HEK293 (cell line): ENCODE results near the gene NEURL1.

Experiments used
- CTCF ChIA-PET: fragments of 350-600 bp; formaldehyde crosslinking; extraction: SDS; loops from one replicate; lab custom pipeline; 2021; ENCODE audit warnings: antibody characterized with exemption; lab: Yijun Ruan, JAX
- POLR2A ChIA-PET: fragments of 300-600 bp; formaldehyde crosslinking; extraction: SDS; loops from one replicate; lab custom pipeline; 2020; ENCODE audit warnings: antibody characterized with exemption, inconsistent platforms; lab: Yijun Ruan, JAX
- H3K27ac ChIP-seq: fragments of 200-500 bp; sonication (Bioruptor generic); 2 replicates; pipeline ENCODE4 v1.5.1; 2014; ENCODE audit warnings: low read depth, low read length, control low read depth, inconsistent platforms; ENCODE audit errors: extremely low read depth
- H3K36me3 ChIP-seq, 2 experiments: fragments of 200-500 bp in 1 of 2; sonication (Bioruptor generic) in 1 of 2; 1 replicate in 1 of 2; 2 replicates in 1 of 2; pipeline ENCODE4 v1.5.1; 2014 to 2017; ENCODE audit warnings: inconsistent platforms in 2 of 2, low read length in 2 of 2; ENCODE audit not compliant: control insufficient read depth in 2 of 2, insufficient read depth in 1 of 2
- H3K4me1 ChIP-seq: fragments of 200-500 bp; sonication (Bioruptor generic); 2 replicates; pipeline ENCODE4 v1.5.1; 2014; ENCODE audit warnings: mild to moderate bottlenecking, low read length, inconsistent platforms; ENCODE audit not compliant: control insufficient read depth, insufficient read depth
- H3K4me3 ChIP-seq: 2 replicates; pipeline ENCODE4 v1.5.1; 2011; ENCODE audit warnings: low read depth, mild to moderate bottlenecking, control low read depth, low read length, moderate library complexity
- H3K9me3 ChIP-seq: fragments of 200-500 bp; sonication (Bioruptor generic); 2 replicates; pipeline ENCODE4 v1.5.1; 2014; ENCODE audit warnings: low read depth, low read length, inconsistent platforms; ENCODE audit not compliant: control insufficient read depth, insufficient read depth
- HOXC10 ChIP-seq: sonication (generic); formaldehyde crosslinking; IDR thresholded peaks from 2 replicates; pipeline ENCODE4 v1.8.1; 2023; ENCODE audit warnings: mild to moderate bottlenecking, missing genetic modification reagents
- INSM2 ChIP-seq: fragments of 450-650 bp; formaldehyde crosslinking; IDR thresholded peaks from 2 replicates; pipeline ENCODE4 v1.5.1; 2016; ENCODE audit warnings: missing biosample characterization, missing genetic modification characterization
- PRDM1 ChIP-seq: fragments of 450-650 bp; formaldehyde crosslinking; IDR thresholded peaks from 2 replicates; pipeline ENCODE4; 2016; ENCODE audit warnings: missing biosample characterization, missing genetic modification characterization
- PRDM10 ChIP-seq: fragments of 450-650 bp; formaldehyde crosslinking; IDR thresholded peaks from 2 replicates; pipeline ENCODE4 v1.5.1; 2016; ENCODE audit warnings: missing biosample characterization, missing genetic modification characterization
- ZFP3 ChIP-seq: fragments of 450-650 bp; formaldehyde crosslinking; IDR thresholded peaks from 2 replicates; pipeline ENCODE4 v1.5.1; 2016; ENCODE audit warnings: low read depth, missing biosample characterization, missing genetic modification characterization
- ZIC2 ChIP-seq: fragments of 450-650 bp; formaldehyde crosslinking; IDR thresholded peaks from 2 replicates; pipeline ENCODE4 v1.5.1; 2016; ENCODE audit warnings: missing biosample characterization, missing genetic modification characterization
- ZNF121 ChIP-seq: fragments of 450-650 bp; formaldehyde crosslinking; IDR thresholded peaks from 2 replicates; pipeline ENCODE4 v1.5.1; 2016; ENCODE audit warnings: missing biosample characterization, missing genetic modification characterization
- ZNF138 ChIP-seq: fragments of 450-650 bp; formaldehyde crosslinking; IDR thresholded peaks from 2 replicates; pipeline ENCODE4 v1.5.1; 2016; ENCODE audit warnings: missing biosample characterization, missing genetic modification characterization, borderline replicate concordance
- ZNF19 ChIP-seq: fragments of 450-650 bp; formaldehyde crosslinking; IDR thresholded peaks from 2 replicates; pipeline ENCODE4; 2016; ENCODE audit warnings: missing biosample characterization, missing genetic modification characterization, low read depth
- ZNF2 ChIP-seq: fragments of 450-650 bp; formaldehyde crosslinking; IDR thresholded peaks from 2 replicates; pipeline ENCODE4 v1.5.1; 2016; ENCODE audit warnings: missing biosample characterization, missing genetic modification characterization
- ZNF211 ChIP-seq: fragments of 450-650 bp; formaldehyde crosslinking; IDR thresholded peaks from 2 replicates; pipeline ENCODE4 v1.5.1; 2016; ENCODE audit warnings: low read depth, missing biosample characterization, missing genetic modification characterization
- ZNF274 ChIP-seq, 2 experiments: fragments of 200-500 bp in 1 of 2; fragments of 450-650 bp in 1 of 2; sonication (Bioruptor generic) in 1 of 2; formaldehyde crosslinking in 1 of 2; IDR thresholded peaks; 2 replicates each; pipeline versions ENCODE4 v1.5.1 to v1.6.1; 2014 to 2016; ENCODE audit warnings: borderline replicate concordance in 1 of 2, inconsistent platforms in 1 of 2, low read length in 1 of 2, missing biosample characterization in 1 of 2, missing genetic modification characterization in 1 of 2
- ZNF311 ChIP-seq: fragments of 450-650 bp; formaldehyde crosslinking; IDR thresholded peaks from 2 replicates; pipeline ENCODE4 v1.5.1; 2017; ENCODE audit warnings: missing biosample characterization, missing genetic modification characterization, borderline replicate concordance
- ZNF354C ChIP-seq: fragments of 450-650 bp; formaldehyde crosslinking; IDR thresholded peaks from 2 replicates; pipeline ENCODE4 v1.5.1; 2016; ENCODE audit warnings: missing biosample characterization, missing genetic modification characterization, low read depth, borderline replicate concordance
- ZNF473 ChIP-seq: fragments of 450-650 bp; formaldehyde crosslinking; IDR thresholded peaks from 2 replicates; pipeline ENCODE4 v1.5.1; 2017; ENCODE audit warnings: missing biosample characterization, missing genetic modification characterization
- ZNF549 ChIP-seq: fragments of 450-650 bp; IDR thresholded peaks from 2 replicates; pipeline ENCODE4 v1.5.1; 2018; ENCODE audit warnings: missing biosample characterization, missing genetic modification characterization, mild to moderate bottlenecking, inconsistent platforms, moderate library complexity
- ZNF585B ChIP-seq: fragments of 450-650 bp; formaldehyde crosslinking; IDR thresholded peaks from 2 replicates; pipeline ENCODE4 v1.5.1; 2016; ENCODE audit warnings: missing biosample characterization, missing genetic modification characterization
- ZNF600 ChIP-seq: fragments of 450-650 bp; formaldehyde crosslinking; IDR thresholded peaks from 2 replicates; pipeline ENCODE4 v1.5.1; 2016; ENCODE audit warnings: missing biosample characterization, missing genetic modification characterization
- ZNF621 ChIP-seq: fragments of 450-650 bp; formaldehyde crosslinking; IDR thresholded peaks from 2 replicates; pipeline ENCODE4 v1.5.1; 2017; ENCODE audit warnings: missing biosample characterization, missing genetic modification characterization
- ZNF623 ChIP-seq: fragments of 450-650 bp; formaldehyde crosslinking; IDR thresholded peaks from 2 replicates; pipeline ENCODE4 v1.5.1; 2016; ENCODE audit warnings: missing biosample characterization, missing genetic modification characterization
- ZNF660 ChIP-seq: fragments of 450-650 bp; IDR thresholded peaks from 2 replicates; pipeline ENCODE4 v1.5.1; 2018; ENCODE audit warnings: missing biosample characterization, mild to moderate bottlenecking, missing genetic modification characterization
- ZNF664 ChIP-seq: fragments of 450-650 bp; formaldehyde crosslinking; IDR thresholded peaks from 2 replicates; pipeline ENCODE4 v1.5.1; 2016; ENCODE audit warnings: missing biosample characterization, missing genetic modification characterization
- ZNF692 ChIP-seq: fragments of 450-650 bp; formaldehyde crosslinking; IDR thresholded peaks from 2 replicates; pipeline ENCODE4 v1.5.1; 2016; ENCODE audit warnings: missing biosample characterization, missing genetic modification characterization
- ZNF785 ChIP-seq: fragments of 450-650 bp; formaldehyde crosslinking; IDR thresholded peaks from 2 replicates; pipeline ENCODE4 v1.5.1; 2016; ENCODE audit warnings: missing biosample characterization, missing genetic modification characterization
- ZNF830 ChIP-seq: fragments of 450-650 bp; IDR thresholded peaks from 2 replicates; pipeline ENCODE4 v1.5.0; 2018; ENCODE audit warnings: missing biosample characterization, missing genetic modification characterization, low read depth, mild to moderate bottlenecking, moderate library complexity

NEURL1 gene

GRCh38 chr10:103513380-103514060 lies 20.0 kb downstream of the NEURL1 start:
- no peak for TF ChIP-seq ZNF549 (tag by site-specific recombination)
- no peak for TF ChIP-seq ZNF138 (tag by site-specific recombination)
- no peak for TF ChIP-seq ZNF311
- TF ChIP-seq ZNF274 (IDR thresholded peaks at IDR 0.05; ENCODE audit: low read length), result no peak
- no peak for TF ChIP-seq ZNF274 (tag by site-specific recombination; IDR thresholded peaks at IDR 0.05; ENCODE audit: borderline replicate concordance)
- no peak for TF ChIP-seq PRDM10
- no peak for TF ChIP-seq ZNF211
- no peak for TF ChIP-seq ZFP3 (tag by site-specific recombination)
- TF ChIP-seq ZIC2 (tag by site-specific recombination), result no peak; the same call in 1 of the 2 replicates
- TF ChIP-seq, all 188 proteins: peak for 0
- no peaks in the 10 kb centered on the region for H3K9me3 ChIP-seq
- no peak overlapping the region for H3K4me3 ChIP-seq
- no peaks in the 10 kb centered on the region for H3K36me3 ChIP-seq
- no peaks in the 10 kb centered on the region for H3K4me1 ChIP-seq
- H3K27ac ChIP-seq, result no peak overlapping the region
- POLR2A ChIA-PET, result no interaction called here
- CTCF ChIA-PET, result interaction anchor here (1.4 kb wide), 1 partner anchor 8 kb away, joined by 4 read pairs; no protein-coding TSS in a partner anchor

- Histone ChIP-seq H3K4me1 (no peaks in the 10 kb centered on the region), H3K9me3 (no peaks in the 10 kb centered on the region), H3K27ac (no peak overlapping the region), H3K4me3 (no peak overlapping the region), H3K36me3 (no peaks in the 10 kb centered on the region)
- TF ChIP-seq ZNF830 (tag by site-specific recombination), result no peak
- TF ChIP-seq ZNF473 (tag by site-specific recombination), result no peak
- TF ChIP-seq PRDM1 (tag by site-specific recombination), result no peak
- no peak for TF ChIP-seq HOXC10 (CRISPR knock-in tag)
- no peak for TF ChIP-seq ZNF211
- TF ChIP-seq ZNF121 (tag by site-specific recombination), result no peak
- no peak for TF ChIP-seq INSM2 (tag by site-specific recombination)
- no peak for TF ChIP-seq ZNF600 (tag by site-specific recombination)
- TF ChIP-seq ZNF2 (tag by site-specific recombination), result no peak
- TF ChIP-seq ZNF785 (tag by site-specific recombination), result no peak
- TF ChIP-seq ZNF623 (tag by site-specific recombination), result no peak
- TF ChIP-seq ZNF660 (tag by site-specific recombination), result no peak
- no peak for TF ChIP-seq ZNF585B
- no peak for TF ChIP-seq ZNF354C (tag by site-specific recombination)
- no peak for TF ChIP-seq ZNF692 (tag by site-specific recombination)
- no peak for TF ChIP-seq ZNF664 (tag by site-specific recombination)
- TF ChIP-seq ZNF621 (tag by site-specific recombination), result no peak
- TF ChIP-seq ZNF19 (tag by site-specific recombination), result no peak
- CTCF ChIA-PET, result interaction anchor here (1.4 kb wide), 1 partner anchor 9 kb away, joined by 4 read pairs; no protein-coding TSS in a partner anchor
- POLR2A ChIA-PET, result no interaction called here
Observed at GRCh38 chr10:103514244-103514643, 20.7 kb downstream of the NEURL1 start.
